ENCODE measurements around the gene ENPP1. TPM values are rescaled to one million over a fixed set of nuclear protein-coding genes. Genes with fewer than 3 reads are reported as not detected.
A peak's percentile ranks its signal among the peaks of the same experiment; 100 is the strongest.

ENPP1 gene
- total RNA-seq, 6 experiments from 2014 or later, result 27.5 to 61.6 (median 45.6) TPM

- 58% methylated on average over 2 of the region's 2 CpGs for WGBS (ENCODE audit: insufficient coverage, low coverage, low lambda C conversion rate, missing lambda C conversion rate)
Observed at GRCh38 chr6:131916847-131917246, 109.0 kb downstream of the ENPP1 start.

GRCh38 chr6:131917318-131917717 lies 109.5 kb downstream of the ENPP1 start:
- Histone ChIP-seq H3K4me1 (no peaks in the 10 kb centered on the region), H3K9me3 (no peaks in the 10 kb centered on the region), H3K27me3 (no peaks in the 10 kb centered on the region), H3K4me3 (no peak overlapping the region), H3K36me3 (no peaks in the 10 kb centered on the region), H3K27ac (no peak overlapping the region)
- ATAC-seq (no peak), DNase-seq (no peak)
- intact Hi-C loops (cut with DNase I), result loop anchor here in 1 of 2 donors (10.0 kb wide), 1 partner anchor 133 kb away; no protein-coding TSS in a partner anchor
- TF ChIP-seq CTCF (IDR thresholded peaks at IDR 0.05) (no peak), POLR2A (IDR thresholded peaks at IDR 0.05) (no peak)
- WGBS (ENCODE audit: insufficient coverage, low coverage, low lambda C conversion rate, missing lambda C conversion rate), result 50% methylated on average over 1 of the region's 2 CpGs

More at GRCh38 chr6:131916847-131917246, 109.0 kb downstream of the ENPP1 start:
- no peaks in the 10 kb centered on the region for H3K4me1 ChIP-seq
- DNase-seq, result no peak
- no peak overlapping the region for H3K27ac ChIP-seq
- intact Hi-C loops (cut with DNase I), result loop anchor here in 1 of 2 donors (10.0 kb wide), 1 partner anchor 132 kb away; no protein-coding TSS in a partner anchor
- no peaks in the 10 kb centered on the region for H3K9me3 ChIP-seq
- no peaks in the 10 kb centered on the region for H3K36me3 ChIP-seq
- no peaks in the 10 kb centered on the region for H3K27me3 ChIP-seq
- TF ChIP-seq CTCF (IDR thresholded peaks at IDR 0.05), result no peak
- no peak for TF ChIP-seq POLR2A (IDR thresholded peaks at IDR 0.05)
- no peak for ATAC-seq
- no peak overlapping the region for H3K4me3 ChIP-seq

GRCh38 chr6:131917763-131918649 lies 110.2 kb downstream of the ENPP1 start:
- ATAC-seq (no peak), DNase-seq (no peak)
- intact Hi-C loops (cut with DNase I), result loop anchor here in 1 of 2 donors (10.0 kb wide), 1 partner anchor 133 kb away; no protein-coding TSS in a partner anchor
- TF ChIP-seq POLR2A (IDR thresholded peaks at IDR 0.05), result no peak
- no peak for TF ChIP-seq CTCF (IDR thresholded peaks at IDR 0.05)
- no peak overlapping the region for H3K27ac ChIP-seq
- H3K4me1 ChIP-seq, result no peaks in the 10 kb centered on the region
- H3K36me3 ChIP-seq, result no peaks in the 10 kb centered on the region
- H3K4me3 ChIP-seq, result no peak overlapping the region
- H3K27me3 ChIP-seq, result no peaks in the 10 kb centered on the region
- no peaks in the 10 kb centered on the region for H3K9me3 ChIP-seq
- 52% methylated on average over 4 of the region's 6 CpGs for WGBS (ENCODE audit: insufficient coverage, low coverage, low lambda C conversion rate, missing lambda C conversion rate)

GRCh38 chr6:131918650-131919355 lies 111.0 kb downstream of the ENPP1 start:
- TF ChIP-seq POLR2A (IDR thresholded peaks at IDR 0.05), result no peak
- no peak for TF ChIP-seq CTCF (IDR thresholded peaks at IDR 0.05)
- peak in 1 of 4 donors; percentile 18 for ATAC-seq
- Histone ChIP-seq H3K27ac (no peak overlapping the region), H3K4me1 (no peaks in the 10 kb centered on the region), H3K36me3 (no peaks in the 10 kb centered on the region), H3K4me3 (no peak overlapping the region), H3K27me3 (no peaks in the 10 kb centered on the region), H3K9me3 (no peaks in the 10 kb centered on the region)
- 68% methylated on average over 3 of the region's 9 CpGs for WGBS (ENCODE audit: insufficient coverage, low coverage, low lambda C conversion rate, missing lambda C conversion rate)
- no peak for DNase-seq
- intact Hi-C loops (cut with DNase I), result loop anchor here in 1 of 2 donors (10.0 kb wide), 1 partner anchor 134 kb away; no protein-coding TSS in a partner anchor
